Left ventricle myocardium inferior (tissue), 1 donor: ENCODE data around the gene RASSF4. TPM values are rescaled to one million over a fixed set of nuclear protein-coding genes. Genes with fewer than 3 reads are reported as not detected.

ENCODE experiments used
- DNase-seq: peaks from one replicate; pipeline ENCODE4 v3.0.0-alpha.2; 2020
- H3K27ac ChIP-seq: fragments of 200-600 bp; replicated peaks from 2 replicates; pipeline ENCODE4 v1.8.0; 2021
- H3K27me3 ChIP-seq: fragments of 200-600 bp; 2 replicates; pipeline ENCODE4 v1.8.0; 2021; ENCODE audit warnings: low read depth
- H3K36me3 ChIP-seq: fragments of 200-600 bp; 2 replicates; pipeline ENCODE4 v1.8.0; 2021
- H3K4me1 ChIP-seq: fragments of 200-600 bp; 2 replicates; pipeline ENCODE4 v1.8.0; 2021
- H3K4me3 ChIP-seq: fragments of 200-600 bp; 2 replicates; pipeline ENCODE4 v1.8.0; 2021; ENCODE audit warnings: mild to moderate bottlenecking, moderate library complexity
- H3K9me3 ChIP-seq: fragments of 200-600 bp; replicated peaks from 2 replicates; pipeline ENCODE4 v1.8.0; 2021
- intact Hi-C: fragments of 100-400 bp; cut with micrococcal nuclease; formaldehyde crosslinking; loops from one replicate; pipeline ENCODE4 v1.11.0; 2022
- total RNA-seq: library from RNA; stranded (reverse); fragmentation: NEBNext Ultra II Directional; extraction: Animal tissue kit (Norgen Biotek cat#: 25700); gene quantifications from one replicate; pipeline ENCODE4 v1.2.1, GENCODE V29; 2021
- TF ChIP-seq, protein P1 (sequence below): fragments of 200-600 bp; IDR thresholded peaks from 2 replicates; pipeline ENCODE4 v1.8.0; 2021; ENCODE audit warnings: antibody characterized with exemption, mild to moderate bottlenecking, borderline replicate concordance
- donor health status: DM: no; HTN: yes; CAD: no; lungs with severe emphysema.

The RASSF4 gene
- total RNA-seq, 1 donor from 2014 or later: 103 TPM

DNA sequence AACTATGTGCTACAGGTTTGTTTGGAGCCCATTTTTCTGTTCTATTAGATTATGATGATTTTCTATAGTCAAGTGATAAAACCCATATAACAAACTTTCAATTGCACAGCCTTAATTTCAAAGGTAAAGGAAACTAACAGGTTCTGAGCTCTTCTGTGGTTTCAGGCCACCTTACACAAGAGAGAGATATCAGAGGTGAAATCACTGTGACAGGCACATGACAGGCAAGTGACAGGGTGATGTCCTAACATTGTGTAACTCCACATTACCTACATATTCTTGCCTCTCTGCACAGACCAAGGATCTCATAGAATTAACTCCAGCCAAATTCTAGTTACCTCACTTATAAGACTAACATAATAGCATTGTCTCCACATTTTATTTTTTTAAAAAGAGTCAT lies 76.1 kb downstream of the RASSF4 start:
- Histone ChIP-seq H3K36me3 (no peaks in the 10 kb centered on the region), H3K4me3 (no peak overlapping the region), H3K9me3 (peaks cover 18% of the 10 kb centered on the region)

DNA sequence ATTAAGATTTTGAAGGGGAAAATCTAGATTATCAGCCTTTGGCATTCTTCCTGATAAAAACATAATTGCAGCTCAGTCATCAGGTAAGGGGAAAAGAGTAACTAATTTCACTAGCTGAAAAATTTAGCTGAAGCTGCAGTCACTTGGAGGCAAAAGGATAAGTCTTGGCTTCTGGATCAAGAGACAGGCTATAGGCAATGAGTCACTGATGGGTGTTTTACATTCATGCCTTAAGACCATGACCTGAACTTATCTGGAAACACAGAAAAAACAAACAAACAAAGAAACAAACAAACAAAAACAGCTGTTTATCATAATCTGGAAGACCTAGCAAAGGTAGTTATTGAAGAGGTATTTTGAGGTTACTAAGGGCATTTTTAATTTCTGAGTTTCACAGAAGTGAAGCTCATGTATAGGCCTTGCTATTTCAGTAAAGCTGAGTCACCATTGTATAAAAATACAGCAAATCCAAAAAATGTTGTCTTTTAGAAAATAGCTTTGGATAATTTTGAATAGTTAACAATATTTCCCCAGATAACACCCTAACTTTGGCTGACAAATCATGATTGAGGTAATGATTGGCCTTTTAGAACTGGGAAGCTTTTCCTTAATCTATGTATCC lies 81.4 kb downstream of the RASSF4 start:
- H3K27me3 ChIP-seq: peaks cover 4% of the 10 kb centered on the region
- no peak overlapping the region for H3K27ac ChIP-seq
- no peaks in the 10 kb centered on the region for H3K4me1 ChIP-seq
- H3K9me3 ChIP-seq: no peaks in the 10 kb centered on the region
- intact Hi-C loops: no loop called here
- no peak for DNase-seq
- no peak overlapping the region for H3K4me3 ChIP-seq
- TF ChIP-seq, protein P1, sequence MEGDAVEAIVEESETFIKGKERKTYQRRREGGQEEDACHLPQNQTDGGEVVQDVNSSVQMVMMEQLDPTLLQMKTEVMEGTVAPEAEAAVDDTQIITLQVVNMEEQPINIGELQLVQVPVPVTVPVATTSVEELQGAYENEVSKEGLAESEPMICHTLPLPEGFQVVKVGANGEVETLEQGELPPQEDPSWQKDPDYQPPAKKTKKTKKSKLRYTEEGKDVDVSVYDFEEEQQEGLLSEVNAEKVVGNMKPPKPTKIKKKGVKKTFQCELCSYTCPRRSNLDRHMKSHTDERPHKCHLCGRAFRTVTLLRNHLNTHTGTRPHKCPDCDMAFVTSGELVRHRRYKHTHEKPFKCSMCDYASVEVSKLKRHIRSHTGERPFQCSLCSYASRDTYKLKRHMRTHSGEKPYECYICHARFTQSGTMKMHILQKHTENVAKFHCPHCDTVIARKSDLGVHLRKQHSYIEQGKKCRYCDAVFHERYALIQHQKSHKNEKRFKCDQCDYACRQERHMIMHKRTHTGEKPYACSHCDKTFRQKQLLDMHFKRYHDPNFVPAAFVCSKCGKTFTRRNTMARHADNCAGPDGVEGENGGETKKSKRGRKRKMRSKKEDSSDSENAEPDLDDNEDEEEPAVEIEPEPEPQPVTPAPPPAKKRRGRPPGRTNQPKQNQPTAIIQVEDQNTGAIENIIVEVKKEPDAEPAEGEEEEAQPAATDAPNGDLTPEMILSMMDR: no peak
- no peaks in the 10 kb centered on the region for H3K36me3 ChIP-seq

More for the DNA sequence above, 76.1 kb downstream of the RASSF4 start:
- no peaks in the 10 kb centered on the region for H3K4me1 ChIP-seq
- peaks cover 4% of the 10 kb centered on the region for H3K27me3 ChIP-seq
- no peak overlapping the region for H3K27ac ChIP-seq
- no peak for DNase-seq
- intact Hi-C loops: no loop called here
- TF ChIP-seq, protein P1: no peak

DNA sequence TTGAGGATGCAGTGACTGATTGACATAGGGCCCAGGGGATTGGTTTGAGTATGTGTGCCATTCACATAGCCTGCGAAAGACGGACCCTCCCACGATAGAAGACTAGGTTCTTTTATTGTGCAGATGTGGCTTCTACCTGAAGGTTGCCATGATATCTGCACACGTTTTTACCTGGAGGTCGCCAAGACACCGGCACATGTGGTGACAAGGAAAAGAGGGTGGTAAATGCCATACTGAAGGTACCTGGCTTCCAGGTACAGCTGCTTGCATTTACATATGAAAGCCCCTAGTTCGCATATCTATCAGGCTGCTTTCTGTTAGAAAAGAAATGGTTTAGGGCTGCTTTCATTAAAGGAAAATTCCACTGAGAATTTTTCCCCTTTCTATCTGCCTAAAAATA lies 84.7 kb downstream of the RASSF4 start:
- Histone ChIP-seq H3K27me3 (no peaks in the 10 kb centered on the region), H3K9me3 (peaks cover 25% of the 10 kb centered on the region), H3K36me3 (no peaks in the 10 kb centered on the region), H3K27ac (no peak overlapping the region), H3K4me3 (no peak overlapping the region), H3K4me1 (no peaks in the 10 kb centered on the region)
- intact Hi-C loops: no loop called here
- TF ChIP-seq, protein P1: no peak
- DNase-seq: no peak

Other genes starting within 250 kb of the RASSF4 start
- gene TMEM72, start 48.5 kb upstream of the RASSF4 start, total RNA-seq: not detected
- 27.5 TPM for gene DEPP1, start 19.0 kb downstream of the RASSF4 start, total RNA-seq
- gene ZNF22, start 41.1 kb downstream of the RASSF4 start, total RNA-seq: 14.2 TPM